GM19468 (cell line): ENCODE results near the gene PTGFRN.
"Not testable (repeated sequence)": the region's sequence is repeated elsewhere in the genome, so short reads cannot be mapped to it uniquely, and the experiment has no call there.

Experiments used
- ATAC-seq: cut with Tn5 transposase; IDR thresholded peaks from one replicate; pipeline ENCODE4 v1.9.1; 2021; ENCODE audit warnings: mild to moderate bottlenecking, moderate library complexity, moderate number of reproducible peaks; ENCODE audit not compliant: unreplicated experiment; ENCODE audit errors: extremely low read depth

Gene PTGFRN

DNA sequence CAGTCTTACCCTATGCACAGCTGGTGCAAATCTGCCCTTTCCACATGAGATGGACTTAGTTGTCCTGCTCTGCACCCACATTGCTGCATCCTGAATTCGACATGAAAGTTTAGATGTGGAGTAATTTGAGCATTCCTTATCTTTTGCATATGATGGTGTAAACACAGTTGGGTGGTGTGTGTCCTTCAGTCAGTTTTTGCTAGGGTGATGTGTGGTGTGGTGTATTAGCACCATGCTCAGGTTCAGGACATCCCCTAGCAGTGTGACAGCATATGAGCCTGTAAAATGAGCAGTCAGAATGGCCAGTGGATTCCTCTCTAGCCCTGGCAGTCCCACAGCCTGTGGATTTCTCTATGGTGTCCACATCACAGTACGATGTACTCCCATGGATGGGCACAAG is 49.3 kb downstream of the PTGFRN start:
- no peak for ATAC-seq

- ATAC-seq, result no peak
These were observed 51.9 kb downstream of the PTGFRN start for GRCh38 chr1:116961606-116962005.

DNA sequence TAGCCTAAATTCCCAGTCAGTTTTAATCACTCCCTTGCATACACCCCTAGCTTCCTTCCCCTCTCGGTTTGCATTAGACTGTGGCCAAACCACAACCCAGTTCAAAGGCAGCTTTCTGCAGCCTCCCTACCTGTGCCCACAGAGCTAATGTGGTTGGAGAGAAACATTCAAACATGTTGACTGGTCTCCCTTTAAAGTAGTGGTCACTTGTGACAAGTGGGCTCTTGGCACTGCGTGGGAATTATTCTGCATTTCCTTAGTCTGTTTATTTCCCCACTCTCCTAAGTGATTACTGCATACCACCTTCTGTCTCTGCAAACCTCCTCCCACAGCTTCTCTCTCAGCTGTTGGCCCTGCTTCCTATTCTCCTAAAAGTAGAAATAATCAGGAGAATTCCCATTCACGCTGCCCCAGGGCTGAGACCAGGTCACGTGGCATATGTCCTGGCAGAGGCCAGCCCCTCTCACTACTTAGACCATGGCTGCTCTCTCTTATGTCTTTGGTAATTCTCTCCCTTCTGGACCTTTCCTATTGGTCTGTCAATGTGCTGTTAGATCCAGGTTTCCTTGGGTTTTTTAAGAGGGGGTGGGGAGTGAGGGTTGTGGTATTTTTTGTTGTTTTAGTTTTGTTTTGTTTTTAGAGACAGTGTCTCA is 53.4 kb downstream of the PTGFRN start:
- no peak for ATAC-seq

DNA sequence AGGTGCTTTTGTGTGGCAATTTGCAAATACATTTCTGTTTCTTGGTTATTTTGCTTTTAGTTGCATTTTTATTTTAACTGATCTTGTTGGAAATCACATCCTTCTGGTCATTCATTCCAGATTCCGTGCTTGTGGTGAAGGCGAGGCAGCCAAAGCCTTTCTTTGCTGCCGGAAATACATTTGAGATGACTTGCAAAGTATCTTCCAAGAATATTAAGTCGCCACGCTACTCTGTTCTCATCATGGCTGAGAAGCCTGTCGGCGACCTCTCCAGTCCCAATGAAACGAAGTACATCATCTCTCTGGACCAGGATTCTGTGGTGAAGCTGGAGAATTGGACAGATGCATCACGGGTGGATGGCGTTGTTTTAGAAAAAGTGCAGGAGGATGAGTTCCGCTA is 57.1 kb downstream of the PTGFRN start:
- ATAC-seq, result no peak

DNA sequence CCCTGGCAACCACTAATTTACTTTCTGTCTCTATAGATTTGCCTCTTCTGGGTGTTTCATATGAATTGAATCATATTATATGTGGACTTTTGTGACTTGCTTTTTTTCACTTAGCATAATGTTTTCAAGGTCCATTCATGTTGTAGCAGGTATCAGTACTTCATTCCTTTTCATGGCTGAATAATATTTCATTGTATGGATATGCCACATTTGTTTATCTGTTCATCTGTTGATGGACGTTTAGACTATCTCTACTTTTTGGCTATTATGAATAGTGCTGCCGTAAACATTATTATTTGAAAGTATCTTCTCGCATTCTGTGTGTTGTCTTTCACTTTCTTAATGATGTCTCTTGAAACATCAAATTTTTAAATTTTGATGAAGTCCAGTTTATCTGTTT is 59.0 kb downstream of the PTGFRN start:
- ATAC-seq, result no peak

DNA sequence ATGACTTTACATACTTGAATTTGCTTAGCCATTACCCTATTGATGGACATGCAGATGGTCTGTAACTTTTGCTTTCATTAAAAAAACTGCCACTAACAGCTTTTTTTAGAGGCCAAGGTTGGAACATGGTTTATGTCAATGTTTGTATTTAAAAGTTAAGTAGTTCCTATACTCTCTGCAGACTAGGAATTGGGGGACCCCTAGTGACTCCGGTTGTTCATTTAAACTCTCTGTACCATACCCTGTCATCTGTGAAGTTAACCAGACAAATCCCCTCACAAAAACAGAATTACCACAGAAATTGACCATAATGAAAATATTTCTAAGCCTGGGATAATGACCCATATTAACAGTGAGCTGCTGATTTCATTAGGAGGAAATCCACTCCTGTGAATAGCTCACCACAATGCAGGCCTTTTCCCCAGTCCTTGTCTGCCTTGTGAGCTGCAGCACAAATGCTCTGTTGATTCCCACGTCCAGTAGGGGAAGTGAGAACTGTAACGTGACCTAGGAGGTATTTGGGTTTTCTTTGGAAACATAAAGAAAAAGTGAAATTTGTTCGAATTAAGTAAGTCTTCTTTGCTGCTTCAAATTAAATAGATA is 61.6 kb downstream of the PTGFRN start:
- ATAC-seq, result no peak

GRCh38 chr1:116971965-116972673 is 62.4 kb downstream of the PTGFRN start:
- ATAC-seq, result no peak

DNA sequence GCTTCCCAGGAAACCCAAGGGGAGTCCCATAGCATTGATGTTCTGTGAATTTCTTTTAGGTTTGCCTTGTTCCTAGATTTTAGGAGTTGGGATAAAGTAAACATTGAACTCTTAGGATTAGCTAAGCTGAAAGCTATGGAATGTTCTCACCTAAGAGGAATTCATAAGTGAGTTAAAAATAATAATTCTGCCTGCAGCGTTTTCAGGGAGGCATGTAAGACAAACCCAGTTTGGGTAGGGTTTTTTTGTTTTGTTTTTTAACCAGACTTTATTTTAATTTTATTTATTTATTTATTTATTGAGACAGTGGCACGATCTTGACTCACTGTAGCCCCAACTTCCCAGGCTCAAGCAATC is 62.9 kb downstream of the PTGFRN start:
- no peak for ATAC-seq

DNA sequence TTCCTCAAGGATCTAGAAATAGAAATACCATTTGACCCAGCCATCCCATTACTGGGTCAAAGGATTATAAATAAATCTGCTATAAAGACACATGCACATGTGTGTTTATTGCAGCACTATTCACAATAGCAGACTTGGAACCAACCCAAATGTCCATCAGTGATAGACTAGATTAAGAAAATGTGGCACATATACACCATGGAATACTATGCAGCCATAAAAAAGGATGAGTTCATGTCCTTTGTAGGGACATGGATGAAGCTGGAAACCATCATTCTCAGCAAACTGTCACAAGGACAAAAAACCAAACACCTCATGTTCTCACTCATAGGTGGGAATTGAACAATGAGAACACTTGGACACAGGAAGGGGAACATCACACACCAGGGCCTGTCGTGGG is 70.6 kb downstream of the PTGFRN start:
- not testable (repeated sequence) for ATAC-seq

DNA sequence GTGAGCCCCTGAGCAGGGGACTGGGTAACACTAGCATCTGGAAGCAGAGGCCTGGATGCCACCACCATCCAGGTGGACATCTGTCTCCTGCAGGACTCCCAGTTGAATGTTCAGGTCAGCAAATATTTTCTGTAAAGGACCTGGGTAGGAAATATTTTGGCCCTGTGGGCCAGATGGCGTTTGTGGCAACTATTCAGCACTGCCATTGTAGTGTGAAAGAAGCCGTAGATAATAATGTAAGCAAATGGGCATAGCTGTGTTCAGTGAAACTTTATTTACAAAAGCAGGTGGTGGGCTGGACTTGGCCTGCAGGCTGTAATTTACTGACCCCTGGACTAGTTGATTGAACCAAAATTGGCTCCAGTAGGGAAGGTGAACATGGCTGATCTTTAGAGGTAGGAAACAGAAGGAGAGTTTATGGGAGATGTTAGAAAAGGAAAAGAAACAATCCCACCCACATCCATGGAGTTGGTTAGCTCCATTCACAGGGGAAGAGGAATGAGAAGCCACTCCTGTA is 71.9 kb downstream of the PTGFRN start:
- no peak for ATAC-seq

DNA sequence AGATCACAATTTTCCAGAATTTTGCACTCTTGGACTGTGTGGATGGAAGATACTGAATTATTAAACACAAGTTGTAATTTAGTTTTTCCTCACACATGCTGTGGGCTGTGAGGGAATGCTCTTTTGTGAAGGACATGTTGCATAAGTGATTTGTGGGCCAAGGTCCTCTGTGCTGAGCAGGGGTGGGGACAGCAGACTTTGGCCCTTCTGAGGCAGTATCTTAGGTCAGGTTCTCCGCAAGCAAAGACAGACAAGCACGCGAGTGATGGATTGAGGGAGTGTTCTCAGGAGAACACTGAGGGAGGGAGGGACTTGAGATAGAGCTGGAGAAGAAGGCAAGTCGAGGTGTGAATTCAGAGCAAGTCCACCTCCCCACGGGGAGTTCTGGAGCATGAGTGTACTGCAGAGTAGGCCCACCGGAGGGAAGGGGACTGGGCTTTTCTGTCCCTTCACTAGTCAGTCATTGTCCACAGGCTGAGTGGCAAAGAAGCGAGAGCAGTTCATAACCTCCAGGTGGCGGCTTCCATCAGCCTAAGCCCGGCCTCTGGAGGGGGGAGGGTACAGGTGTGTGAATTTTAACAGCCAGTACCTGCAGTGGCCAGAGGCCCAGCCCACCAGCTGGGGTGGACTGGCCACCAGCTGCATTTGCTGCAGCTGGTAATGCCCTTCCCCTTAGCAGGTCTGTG is 72.7 kb downstream of the PTGFRN start:
- no peak for ATAC-seq

- no peak for ATAC-seq
These were observed 73.4 kb downstream of the PTGFRN start for GRCh38 chr1:116983112-116983511.

GRCh38 chr1:116983678-116984077 is 74.0 kb downstream of the PTGFRN start:
- ATAC-seq, result no peak

- no peak for ATAC-seq
These were observed 74.9 kb downstream of the PTGFRN start for GRCh38 chr1:116984406-116985160.

DNA sequence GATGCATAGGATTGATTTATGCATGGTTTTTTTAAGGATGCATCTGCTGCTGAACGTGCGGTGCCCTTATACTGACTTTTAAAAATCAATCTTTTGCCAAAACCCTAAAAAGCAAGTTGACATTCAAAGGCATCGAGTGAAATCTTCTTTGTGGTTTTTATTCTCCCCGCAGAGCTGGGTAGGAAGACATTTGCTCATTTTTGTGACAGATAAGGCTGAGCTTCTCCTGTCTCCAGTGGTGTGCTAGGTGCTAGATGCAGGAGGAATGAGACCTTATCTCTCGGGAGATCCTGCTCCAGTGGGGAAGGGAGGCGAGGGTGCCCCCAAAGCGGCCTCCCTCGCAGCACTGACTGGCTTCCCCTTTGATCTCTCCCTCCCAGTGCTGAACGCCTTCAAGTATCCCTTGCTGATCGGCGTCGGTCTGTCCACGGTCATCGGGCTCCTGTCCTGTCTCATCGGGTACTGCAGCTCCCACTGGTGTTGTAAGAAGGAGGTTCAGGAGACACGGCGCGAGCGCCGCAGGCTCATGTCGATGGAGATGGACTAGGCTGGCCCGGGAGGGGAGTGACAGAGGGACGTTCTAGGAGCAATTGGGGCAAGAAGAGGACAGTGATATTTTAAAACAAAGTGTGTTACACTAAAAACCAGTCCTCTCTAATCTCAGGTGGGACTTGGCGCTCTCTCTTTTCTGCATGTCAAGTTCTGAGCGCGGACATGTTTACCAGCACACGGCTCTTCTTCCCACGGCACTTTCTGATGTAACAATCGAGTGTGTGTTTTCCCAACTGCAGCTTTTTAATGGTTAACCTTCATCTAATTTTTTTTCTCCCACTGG is 76.9 kb downstream of the PTGFRN start:
- no peak for ATAC-seq

GRCh38 chr1:116987256-116987555 is 77.5 kb downstream of the PTGFRN start:
- no peak for ATAC-seq

- ATAC-seq, result no peak
These were observed 78.5 kb downstream of the PTGFRN start for GRCh38 chr1:116988248-116988647.

DNA sequence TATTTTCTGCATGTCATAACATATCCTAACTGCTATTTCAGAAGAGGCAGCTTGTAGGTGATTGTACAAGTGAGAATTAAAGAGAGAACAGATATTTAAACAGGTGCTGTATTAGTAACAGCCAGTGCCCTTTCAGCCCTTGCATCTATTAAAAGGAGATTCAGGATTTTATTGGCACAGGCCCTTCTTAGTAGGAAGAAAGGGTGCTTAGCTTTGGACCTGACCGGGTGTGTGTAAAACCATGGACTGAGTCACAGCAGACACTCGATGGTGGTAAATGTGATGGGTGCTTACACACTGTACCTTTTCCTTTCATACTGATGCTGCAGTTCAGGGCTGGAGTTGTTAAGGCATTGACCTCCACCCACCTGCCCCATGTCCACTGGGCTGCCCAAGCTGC is 79.2 kb downstream of the PTGFRN start:
- ATAC-seq, result no peak

DNA sequence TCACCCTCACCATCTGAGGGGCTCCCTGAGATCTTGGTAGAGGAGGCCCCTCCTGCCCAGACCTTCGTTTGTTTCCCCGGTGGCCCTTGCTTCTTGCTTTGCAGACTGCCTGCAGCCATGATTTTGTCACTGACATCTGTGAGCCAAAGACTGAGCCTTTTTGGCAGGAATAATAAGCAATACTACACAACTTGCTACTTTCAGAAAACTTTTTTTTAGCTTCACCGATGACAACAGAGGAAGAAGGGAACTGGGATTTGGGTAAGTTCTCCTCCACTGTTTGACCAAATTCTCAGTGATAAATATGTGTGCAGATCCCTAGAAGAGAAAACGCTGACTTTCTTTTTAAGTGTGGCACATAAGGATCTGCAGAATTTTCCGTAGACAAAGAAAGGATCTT is 80.1 kb downstream of the PTGFRN start:
- no peak for ATAC-seq
